GM23338 (cell line): Measurements from ENCODE around the gene SOAT2. TPM values are rescaled to one million over a fixed set of nuclear protein-coding genes. Genes with fewer than 3 reads are reported as not detected.
A peak's percentile ranks its signal among the peaks of the same experiment; 100 is the strongest.

ENCODE experiments used
- ATAC-seq: fragments of 200-7000 bp; cut with Tn5 transposase; 3 replicates; pipeline ENCODE4 v1.9.1; 2020
- DNase-seq: peaks from one replicate; pipeline ENCODE4 v3.0.0-alpha.2; 2015; ENCODE audit warnings: low spot score
- H2AFZ ChIP-seq: fragments of 200-600 bp; sonication (generic); 2 replicates; pipeline ENCODE4 v1.8.0; 2016; ENCODE audit warnings: antibody characterized with exemption, mild to moderate bottlenecking, moderate library complexity
- H3F3A ChIP-seq: fragments of 200-600 bp; sonication (generic); replicated peaks from 2 replicates; pipeline ENCODE4 v1.8.0; 2017; ENCODE audit warnings: antibody characterized with exemption, mixed run types, low read depth
- H3K27ac ChIP-seq: fragments of 200-600 bp; sonication (generic); 2 replicates; pipeline ENCODE4 v1.6.1; 2016; ENCODE audit warnings: low read depth
- H3K27me3 ChIP-seq: fragments of 200-600 bp; sonication (generic); 2 replicates; pipeline ENCODE4 v1.8.0; 2016; ENCODE audit warnings: mild to moderate bottlenecking, mixed run types, moderate library complexity; ENCODE audit not compliant: insufficient read depth
- H3K36me3 ChIP-seq: fragments of 200-600 bp; sonication (generic); 2 replicates; pipeline ENCODE4 v1.8.0; 2016; ENCODE audit warnings: mild to moderate bottlenecking; ENCODE audit not compliant: insufficient read depth
- H3K4me1 ChIP-seq: fragments of 200-600 bp; sonication (generic); 2 replicates; pipeline ENCODE4 v1.8.0; 2016; ENCODE audit warnings: mild to moderate bottlenecking, moderate library complexity; ENCODE audit not compliant: insufficient read depth
- H3K4me2 ChIP-seq: fragments of 200-600 bp; sonication (generic); 2 replicates; pipeline ENCODE4 v1.7.1; 2017; ENCODE audit warnings: mixed run types
- H3K4me3 ChIP-seq: fragments of 200-600 bp; sonication (generic); 2 replicates; pipeline ENCODE4 v1.6.1; 2016; ENCODE audit warnings: mixed run types
- H3K79me2 ChIP-seq: fragments of 200-600 bp; sonication (generic); replicated peaks from 2 replicates; pipeline ENCODE4 v1.8.0; 2017; ENCODE audit warnings: mild to moderate bottlenecking; ENCODE audit not compliant: insufficient read depth
- H3K9me2 ChIP-seq: fragments of 200-600 bp; sonication (generic); 2 replicates; pipeline ENCODE4 v1.8.0; 2017; ENCODE audit not compliant: insufficient read depth
- H4K20me1 ChIP-seq: fragments of 200-600 bp; sonication (generic); replicated peaks from 2 replicates; pipeline ENCODE4 v1.8.0; 2017; ENCODE audit warnings: mild to moderate bottlenecking; ENCODE audit not compliant: insufficient read depth
- H3K27ac Mint-ChIP-seq: 2 replicates; pipeline ENCODE4 v1.8.0; 2020; ENCODE audit warnings: inconsistent platforms, mild to moderate bottlenecking, moderate library complexity, mixed read lengths
- H3K27me3 Mint-ChIP-seq: 3 replicates; pipeline ENCODE4 v1.8.0; 2022; ENCODE audit warnings: low read depth, mild to moderate bottlenecking, moderate library complexity, mixed read lengths, inconsistent platforms; ENCODE audit not compliant: insufficient read depth, poor library complexity
- H3K36me3 Mint-ChIP-seq: 3 replicates; pipeline ENCODE4 v1.8.0; 2021; ENCODE audit warnings: low read depth, mild to moderate bottlenecking, inconsistent platforms, moderate library complexity, mixed read lengths
- H3K4me1 Mint-ChIP-seq: 3 replicates; pipeline ENCODE4 v1.8.0; 2020; ENCODE audit warnings: mild to moderate bottlenecking, inconsistent platforms, mixed read lengths
- H3K4me3 Mint-ChIP-seq: 3 replicates; pipeline ENCODE4 v1.8.0; 2021; ENCODE audit warnings: moderate library complexity, mild to moderate bottlenecking, inconsistent platforms, mixed read lengths
- H3K9me3 Mint-ChIP-seq: 3 replicates; pipeline ENCODE4 v1.8.0; 2020; ENCODE audit warnings: moderate library complexity, mild to moderate bottlenecking, inconsistent platforms, mixed read lengths
- ETS1 ChIP-seq: IDR thresholded peaks from 2 replicates; pipeline ENCODE4 v1.6.1; 2016; ENCODE audit warnings: antibody characterized with exemption
- ZNF462 ChIP-seq: fragments of 250-450 bp; sonication (Bioruptor Pico); IDR thresholded peaks from 2 replicates; pipeline ENCODE4 v1.5.0; 2020; ENCODE audit warnings: mild to moderate bottlenecking, moderate library complexity
- polyA plus RNA-seq: library from polyadenylated mRNA; unstranded; fragments of >200 nt; fragmentation: Nextera tagmentation; extraction: Ambion mirVana; gene quantifications from 2 replicates; pipeline ENCODE4 v1.2.1, GENCODE V29; 2016
- total RNA-seq: library from RNA; depleted of rRNA; stranded (reverse); fragments of >200 nt; shearing (Covaris generic); gene quantifications from 2 replicates; pipeline ENCODE4 v1.2.3, GENCODE V29; 2014
- TF ChIP-seq, protein P1 (sequence below), 2 experiments: fragments of 200-600 bp in 1 of 2; sonication (generic) in 1 of 2; conservative IDR thresholded peaks; 2 replicates each; pipeline versions ENCODE4 v1.5.1 to v1.6.1; 2016 to 2017; ENCODE audit warnings: antibody characterized with exemption in 2 of 2, low read depth in 2 of 2, mild to moderate bottlenecking in 2 of 2, moderate library complexity in 1 of 2

The SOAT2 gene
- total and polyA plus RNA-seq, 2 experiments from 2014 or later: not detected

GRCh38 chr12:53065470-53065869 lies 37.8 kb upstream of the SOAT2 start (continued):
- no peak for TF ChIP-seq ZNF462 (CRISPR knock-in tag)

DNA sequence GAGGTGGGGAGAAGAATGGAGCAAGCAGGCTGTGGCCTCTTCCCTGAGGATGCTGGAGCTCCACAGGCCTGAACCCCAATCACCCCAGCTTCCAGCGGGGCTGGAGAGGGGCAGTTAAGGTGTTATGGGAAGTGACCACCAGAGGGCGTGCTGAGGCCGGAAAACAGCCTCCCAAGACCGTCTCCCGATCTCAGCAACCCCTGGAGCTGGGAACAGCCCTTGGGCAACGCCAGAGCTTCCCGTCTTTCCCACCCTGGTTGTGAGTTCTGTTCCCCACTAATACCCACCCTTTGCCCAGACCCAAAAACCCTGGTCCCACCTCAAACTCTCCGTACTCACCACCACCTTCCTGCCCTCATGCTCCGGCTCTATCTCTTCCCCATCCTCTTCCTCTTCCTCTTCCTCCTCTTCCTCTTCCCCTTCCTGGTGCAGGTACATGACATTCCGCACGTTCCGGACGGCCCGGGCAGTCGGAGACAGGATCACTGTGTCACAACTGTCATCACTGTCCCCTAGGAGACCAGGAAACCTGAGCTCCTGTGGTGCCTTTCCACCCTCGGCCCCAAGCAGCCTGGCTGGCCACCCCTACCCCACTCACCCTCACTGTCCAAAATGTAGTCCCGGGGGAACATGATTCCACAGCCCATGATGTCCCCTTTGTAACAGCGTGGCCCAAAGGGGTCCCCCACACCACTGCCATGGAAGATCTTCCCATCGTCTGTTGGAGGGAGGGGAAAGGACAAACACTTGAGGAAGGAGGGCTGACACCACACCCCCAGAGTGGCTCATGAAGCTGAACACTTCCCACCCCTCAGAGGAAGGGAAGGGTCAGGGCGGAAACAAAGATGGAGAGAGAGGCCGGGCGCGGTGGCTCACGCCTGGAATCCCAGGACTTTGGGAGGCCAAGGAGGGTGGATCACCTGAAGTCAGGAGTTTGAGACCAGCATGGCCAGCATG lies 37.0 kb upstream of the SOAT2 start:
- Mint-ChIP-seq H3K4me3 (no peak overlapping the region), H3K4me1 (peaks cover 41% of the 10 kb centered on the region), H3K27me3 (peaks cover 19% of the 10 kb centered on the region), H3K27ac (no peak overlapping the region), H3K9me3 (no peaks in the 10 kb centered on the region), H3K36me3 (peaks cover 3% of the 10 kb centered on the region; the same call in 1 of the 3 replicates)
- ATAC-seq (peak; percentile 79), DNase-seq (peak; percentile 90)
- no peaks in the 10 kb centered on the region for H3K9me2 ChIP-seq
- no peak overlapping the region for H3K4me2 ChIP-seq
- TF ChIP-seq ETS1: no peak
- TF ChIP-seq, protein P1, sequence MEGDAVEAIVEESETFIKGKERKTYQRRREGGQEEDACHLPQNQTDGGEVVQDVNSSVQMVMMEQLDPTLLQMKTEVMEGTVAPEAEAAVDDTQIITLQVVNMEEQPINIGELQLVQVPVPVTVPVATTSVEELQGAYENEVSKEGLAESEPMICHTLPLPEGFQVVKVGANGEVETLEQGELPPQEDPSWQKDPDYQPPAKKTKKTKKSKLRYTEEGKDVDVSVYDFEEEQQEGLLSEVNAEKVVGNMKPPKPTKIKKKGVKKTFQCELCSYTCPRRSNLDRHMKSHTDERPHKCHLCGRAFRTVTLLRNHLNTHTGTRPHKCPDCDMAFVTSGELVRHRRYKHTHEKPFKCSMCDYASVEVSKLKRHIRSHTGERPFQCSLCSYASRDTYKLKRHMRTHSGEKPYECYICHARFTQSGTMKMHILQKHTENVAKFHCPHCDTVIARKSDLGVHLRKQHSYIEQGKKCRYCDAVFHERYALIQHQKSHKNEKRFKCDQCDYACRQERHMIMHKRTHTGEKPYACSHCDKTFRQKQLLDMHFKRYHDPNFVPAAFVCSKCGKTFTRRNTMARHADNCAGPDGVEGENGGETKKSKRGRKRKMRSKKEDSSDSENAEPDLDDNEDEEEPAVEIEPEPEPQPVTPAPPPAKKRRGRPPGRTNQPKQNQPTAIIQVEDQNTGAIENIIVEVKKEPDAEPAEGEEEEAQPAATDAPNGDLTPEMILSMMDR (conservative IDR thresholded peaks at IDR 0.05; ENCODE audit: low read depth in 2 of 2): peak; percentile 79 to 96
- no peaks in the 10 kb centered on the region; the same call in 1 of the 2 replicates for H3K36me3 ChIP-seq
- H3K4me1 ChIP-seq: peaks cover 15% of the 10 kb centered on the region
- H3K27ac ChIP-seq: no peak overlapping the region
- H3K79me2 ChIP-seq: no peaks in the 10 kb centered on the region
- H2AFZ ChIP-seq: no peak overlapping the region
- H4K20me1 ChIP-seq: no peaks in the 10 kb centered on the region
- 0 out of 2 replicates have a peak, but pooled peaks cover 3% of the 10 kb centered on the region for H3K27me3 ChIP-seq
- no peak overlapping the region for H3K4me3 ChIP-seq
- H3F3A ChIP-seq: no peaks in the 10 kb centered on the region
